ENCODE data around the gene GSS.

GRCh38 chr20:35004749-35005462 is 49.3 kb upstream of the GSS start:
- TF ChIP-seq, protein P1, sequence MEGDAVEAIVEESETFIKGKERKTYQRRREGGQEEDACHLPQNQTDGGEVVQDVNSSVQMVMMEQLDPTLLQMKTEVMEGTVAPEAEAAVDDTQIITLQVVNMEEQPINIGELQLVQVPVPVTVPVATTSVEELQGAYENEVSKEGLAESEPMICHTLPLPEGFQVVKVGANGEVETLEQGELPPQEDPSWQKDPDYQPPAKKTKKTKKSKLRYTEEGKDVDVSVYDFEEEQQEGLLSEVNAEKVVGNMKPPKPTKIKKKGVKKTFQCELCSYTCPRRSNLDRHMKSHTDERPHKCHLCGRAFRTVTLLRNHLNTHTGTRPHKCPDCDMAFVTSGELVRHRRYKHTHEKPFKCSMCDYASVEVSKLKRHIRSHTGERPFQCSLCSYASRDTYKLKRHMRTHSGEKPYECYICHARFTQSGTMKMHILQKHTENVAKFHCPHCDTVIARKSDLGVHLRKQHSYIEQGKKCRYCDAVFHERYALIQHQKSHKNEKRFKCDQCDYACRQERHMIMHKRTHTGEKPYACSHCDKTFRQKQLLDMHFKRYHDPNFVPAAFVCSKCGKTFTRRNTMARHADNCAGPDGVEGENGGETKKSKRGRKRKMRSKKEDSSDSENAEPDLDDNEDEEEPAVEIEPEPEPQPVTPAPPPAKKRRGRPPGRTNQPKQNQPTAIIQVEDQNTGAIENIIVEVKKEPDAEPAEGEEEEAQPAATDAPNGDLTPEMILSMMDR (conservative IDR thresholded peaks at IDR 0.05 in 1 of 2, IDR thresholded peaks at IDR 0.05 in 1 of 2; ENCODE audit: low read depth in 1 of 2, low read length in 2 of 2), result no peak
- TF ChIP-seq EZH2 (IDR thresholded peaks at IDR 0.05; ENCODE audit: low read length, missing control alignments), result no peak
